Measurements from ENCODE around the gene LMNTD1.
"Not testable (repeated sequence)": the region's sequence is repeated elsewhere in the genome, so short reads cannot be mapped to it uniquely, and the experiment has no call there.

Gene LMNTD1, protein sequence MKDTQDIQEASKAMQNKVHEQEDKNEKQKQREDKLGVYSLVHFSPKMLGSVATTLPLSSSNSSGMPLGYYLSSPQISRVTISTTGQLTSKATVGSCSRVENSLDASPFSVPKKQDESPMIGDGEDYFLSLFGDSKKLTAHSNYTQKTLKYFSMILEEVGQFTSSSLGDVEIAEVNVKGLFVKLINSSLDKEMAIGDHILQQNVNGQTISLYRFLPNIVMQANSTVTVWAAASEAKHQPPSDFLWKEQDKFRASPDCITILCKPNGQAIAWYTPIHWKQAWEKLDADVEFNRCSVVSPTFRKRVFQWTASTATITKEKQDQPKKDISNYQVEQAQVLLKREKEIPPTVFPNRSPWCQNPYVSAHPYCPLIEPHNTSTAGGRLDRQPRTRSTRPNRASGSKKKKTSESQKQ

GRCh38 chr12:25553098-25553497 lies at the start of gene LMNTD1:
TSS of gene LMNTD1 (minus strand) at chr12:25553283. CDS start at chr12:25552959, 324 bp downstream.
- no peak for DNase-seq

GRCh38 chr12:25598956-25599355 lies 45.9 kb upstream of the LMNTD1 start:
- DNase-seq, result no peak

GRCh38 chr12:25595496-25595895 lies 42.4 kb upstream of the LMNTD1 start:
- not testable (repeated sequence) for DNase-seq

- DNase-seq, result no peak
Observed at GRCh38 chr12:25594376-25594775, 41.3 kb upstream of the LMNTD1 start.

DNA sequence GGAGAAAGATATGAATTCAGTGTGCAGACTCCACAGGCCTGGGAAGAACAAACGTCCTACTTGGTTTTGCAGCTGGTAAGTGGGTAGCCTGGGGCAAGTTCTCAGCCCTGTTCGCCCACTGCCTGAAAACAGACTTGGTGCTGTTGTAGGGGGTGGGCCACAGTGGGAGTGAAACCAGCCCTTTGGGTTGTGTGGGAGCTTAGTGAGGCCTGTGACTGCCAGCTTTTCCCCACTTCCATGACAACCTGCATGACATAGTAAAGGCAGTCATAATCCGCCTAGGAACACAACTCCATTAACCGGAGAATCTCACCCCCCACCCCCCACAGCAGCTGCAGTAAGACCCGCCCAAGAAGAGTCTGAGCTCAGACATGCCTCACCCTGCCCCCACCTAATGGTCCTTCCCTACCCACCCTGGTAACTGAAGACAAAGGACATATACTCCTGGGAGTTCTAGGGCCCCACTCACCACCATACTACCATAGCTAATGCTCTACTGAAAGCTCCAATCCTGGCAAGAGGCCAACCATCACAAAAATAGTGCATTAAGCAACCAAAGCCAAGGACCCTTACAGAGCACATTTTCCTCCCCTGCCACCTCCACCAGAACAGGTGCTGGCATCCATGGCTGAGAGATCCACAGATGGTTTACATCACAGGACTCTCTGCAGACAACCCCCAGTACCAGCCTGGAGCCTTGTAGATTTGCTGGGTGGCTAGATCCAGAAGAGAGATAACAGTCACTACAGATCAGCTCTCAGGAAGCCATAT lies 39.8 kb upstream of the LMNTD1 start:
- no peak for DNase-seq

- no peak for DNase-seq
Observed at GRCh38 chr12:25591144-25591543, 38.1 kb upstream of the LMNTD1 start.

DNA sequence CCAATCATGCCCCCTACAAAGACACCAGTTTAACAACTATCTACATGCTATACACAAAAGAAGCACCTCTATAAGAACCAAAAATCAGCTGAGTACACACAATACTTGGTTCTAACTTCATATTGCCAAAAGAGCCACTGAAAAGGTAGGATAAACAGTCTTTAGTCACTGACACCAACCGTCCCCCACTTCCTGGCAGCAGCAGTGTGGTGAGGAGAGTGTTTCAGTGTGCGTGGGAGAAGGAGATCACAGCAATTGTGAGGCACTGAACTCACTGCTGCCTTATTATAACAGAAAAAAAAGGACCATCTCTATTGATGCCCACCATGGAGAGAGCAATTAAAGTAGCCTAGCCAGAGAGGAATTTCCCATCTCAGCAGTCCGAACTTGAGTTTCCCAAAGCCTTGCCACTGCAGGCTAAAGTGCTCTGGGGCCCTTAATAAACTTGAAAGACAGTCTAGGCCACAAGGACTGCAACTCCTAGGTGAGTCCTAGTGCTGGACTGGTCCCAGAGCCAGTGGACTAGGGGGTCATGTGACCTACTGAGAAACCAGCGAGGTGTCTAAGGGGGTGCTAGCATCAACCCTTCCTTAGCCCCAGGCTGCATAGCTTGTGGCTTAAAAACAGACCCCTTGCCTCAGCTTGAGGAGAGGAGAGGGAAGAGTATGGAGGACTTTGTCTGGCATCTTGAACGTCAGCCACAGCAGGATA lies 37.1 kb upstream of the LMNTD1 start:
- no peak for DNase-seq

- no peak for DNase-seq
Observed at GRCh38 chr12:25587346-25587745, 34.3 kb upstream of the LMNTD1 start.

GRCh38 chr12:25585662-25586061 lies 32.6 kb upstream of the LMNTD1 start:
- DNase-seq, result no peak

- no peak for DNase-seq
Observed at GRCh38 chr12:25585021-25585523, 32.0 kb upstream of the LMNTD1 start.

- no peak for DNase-seq
Observed at GRCh38 chr12:25584596-25584995, 31.5 kb upstream of the LMNTD1 start.

GRCh38 chr12:25583545-25583944 lies 30.5 kb upstream of the LMNTD1 start:
- no peak for DNase-seq

DNA sequence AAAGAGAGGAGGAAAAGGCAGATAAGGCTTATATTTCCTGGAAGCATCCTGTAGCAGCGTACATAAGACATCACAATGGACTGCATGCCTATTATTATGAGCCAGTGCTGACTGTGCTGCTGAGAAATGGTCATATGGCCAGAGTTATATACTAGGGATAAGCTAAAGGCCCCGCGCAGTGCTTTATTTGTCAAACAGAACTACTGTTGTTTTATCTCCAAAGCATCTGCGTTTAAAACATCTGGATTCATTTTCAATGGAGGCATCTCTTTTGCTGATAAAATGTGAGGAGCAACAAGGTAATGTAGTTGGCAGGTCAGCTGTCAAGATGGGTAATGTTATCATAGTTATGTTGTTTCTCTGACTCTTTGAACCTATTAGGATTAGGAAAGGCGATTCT lies 28.0 kb upstream of the LMNTD1 start:
- DNase-seq, result no peak

DNA sequence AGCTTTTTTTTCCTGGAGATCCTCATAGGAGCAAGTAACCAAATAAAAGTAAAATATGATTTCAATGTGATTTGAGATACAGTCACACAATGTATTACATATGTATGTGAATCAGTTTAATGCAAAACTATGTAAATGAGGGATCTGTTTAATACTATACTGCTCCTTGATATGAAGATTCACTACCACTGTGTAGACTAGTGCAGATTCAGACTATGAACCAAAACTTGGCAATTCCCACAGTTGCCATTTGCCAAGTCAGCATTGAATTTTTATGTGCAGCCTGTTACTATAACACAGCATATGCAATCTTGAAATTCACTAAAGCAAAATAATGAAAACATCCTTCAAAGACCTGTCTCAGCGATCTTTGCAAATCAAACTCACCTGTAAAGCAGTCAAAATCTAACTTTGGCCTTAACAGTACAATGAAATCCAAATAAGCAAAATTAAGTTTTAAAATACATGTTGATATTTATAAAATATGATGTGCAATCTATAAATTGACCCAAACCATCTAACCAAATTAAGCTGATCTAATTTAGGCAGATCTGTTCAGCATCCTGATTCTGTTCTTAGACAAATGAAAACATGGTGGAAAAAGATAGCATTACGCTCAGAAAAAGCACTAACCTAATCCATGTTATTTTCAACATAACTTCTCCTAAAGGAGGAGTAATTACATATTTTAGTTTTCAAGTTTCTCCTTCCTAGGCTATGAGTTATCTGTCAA lies 25.5 kb upstream of the LMNTD1 start:
- no peak for DNase-seq

DNA sequence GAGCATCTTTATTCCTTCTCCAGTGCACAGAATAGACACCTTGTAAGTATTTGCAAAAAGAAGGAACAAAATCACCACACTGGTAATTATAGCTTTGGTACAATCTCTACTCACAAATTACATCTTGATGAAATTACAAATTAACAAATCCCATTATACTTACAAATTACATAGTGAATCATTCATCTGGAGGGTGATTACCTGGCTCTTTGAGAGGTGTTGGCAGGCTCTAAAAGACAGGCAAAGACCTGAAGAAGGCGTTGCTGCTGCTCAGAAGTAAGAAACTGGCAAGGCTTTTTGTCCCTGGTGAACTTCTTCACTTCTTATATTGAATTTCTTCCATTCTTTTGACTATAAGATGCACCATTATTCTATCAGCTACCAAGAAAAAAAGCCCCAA lies 21.7 kb upstream of the LMNTD1 start:
- no peak for DNase-seq

- no peak for DNase-seq
Observed at GRCh38 chr12:25573346-25573745, 20.3 kb upstream of the LMNTD1 start.

DNA sequence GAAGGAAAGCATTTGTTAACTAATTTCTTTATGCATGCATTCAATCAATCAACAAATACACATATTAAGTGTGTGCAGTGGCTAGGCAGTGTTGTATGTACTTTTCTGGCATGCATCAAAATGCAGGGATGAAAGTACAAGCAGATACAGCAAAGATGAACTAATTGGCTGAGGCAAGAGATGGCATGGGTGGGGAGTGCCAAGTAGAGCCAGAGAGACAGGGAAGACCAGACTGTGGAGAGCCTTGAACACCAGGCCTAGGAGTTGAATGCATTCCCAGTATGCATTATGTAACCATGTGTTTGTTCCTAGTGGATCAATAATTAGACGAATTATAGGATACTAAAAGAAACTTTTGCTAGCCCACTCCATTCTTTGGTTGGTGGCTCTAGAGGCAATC lies 17.3 kb upstream of the LMNTD1 start:
- no peak for DNase-seq

GRCh38 chr12:25566202-25566949 lies 13.3 kb upstream of the LMNTD1 start:
- DNase-seq, result no peak

DNA sequence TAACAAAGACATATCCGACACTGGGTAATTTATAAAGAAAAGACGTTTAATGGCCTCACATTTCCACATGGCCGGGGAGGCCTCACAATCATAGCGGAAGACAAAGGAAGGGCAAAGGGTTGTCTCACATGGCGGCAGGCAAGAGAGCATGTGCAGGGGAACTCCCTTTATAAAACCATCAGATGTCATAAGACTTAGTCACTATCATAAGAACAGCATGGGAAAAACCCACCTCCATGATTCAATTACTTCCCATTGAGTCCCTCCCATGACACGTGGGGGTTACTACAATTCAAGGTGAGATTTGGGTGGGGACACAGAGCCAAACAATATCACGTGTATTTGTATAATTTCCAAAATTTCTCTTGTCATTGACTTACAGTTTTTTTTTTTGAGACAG lies 5.5 kb upstream of the LMNTD1 start:
- DNase-seq, result no peak

DNA sequence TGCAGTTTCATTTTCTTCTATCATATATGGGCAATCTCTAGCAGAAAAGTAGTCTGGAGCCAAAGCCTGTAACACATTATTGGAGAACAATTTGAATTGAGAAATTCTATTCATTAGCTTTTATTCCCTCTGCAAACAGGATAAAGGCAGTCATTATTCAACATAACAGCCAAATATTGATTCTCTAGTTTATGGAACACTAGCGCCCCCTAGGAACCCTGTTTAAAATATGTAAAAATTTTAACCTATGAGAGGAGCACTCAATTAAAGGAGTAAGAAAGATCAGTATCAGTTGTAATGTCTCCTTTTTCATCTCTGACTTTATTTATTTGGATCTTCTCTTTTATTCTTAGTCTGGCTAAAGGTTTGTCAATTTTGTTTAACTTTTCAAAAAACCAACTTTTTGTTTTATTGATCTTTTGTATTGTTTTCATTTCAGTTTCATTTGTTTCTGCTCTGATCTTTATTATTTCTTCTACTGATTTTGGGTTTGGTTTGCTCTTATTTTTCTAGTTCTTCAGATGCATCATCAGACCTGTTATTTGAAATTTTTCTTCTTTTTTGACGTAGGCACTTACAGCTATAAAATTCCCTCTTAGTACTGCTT lies 4.8 kb upstream of the LMNTD1 start:
- DNase-seq, result no peak

DNA sequence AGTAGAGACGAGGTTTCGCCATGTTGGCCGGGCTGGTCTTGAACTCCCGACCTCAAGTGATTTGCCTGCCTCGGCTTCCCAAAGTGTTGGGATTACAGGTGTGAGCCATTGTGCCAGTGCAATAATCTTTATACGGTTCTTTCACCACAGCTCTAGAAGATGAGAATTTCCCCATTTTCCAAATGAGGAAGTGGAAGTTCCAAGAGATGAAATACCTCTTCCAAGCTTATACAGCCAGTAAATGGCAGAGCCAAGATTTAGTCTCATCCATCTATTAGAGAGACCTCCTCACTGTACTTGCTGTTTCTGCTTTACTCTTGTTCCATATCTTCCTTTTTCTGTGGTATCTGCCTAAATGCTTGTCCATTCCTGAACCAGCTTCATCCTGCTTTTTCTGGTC lies 3.1 kb upstream of the LMNTD1 start:
- no peak for DNase-seq

- no peak for DNase-seq
Observed at GRCh38 chr12:25552681-25553080, 402 bp downstream of the LMNTD1 start.

All from DMS 273 treated with DMSO at 0.1 percent for 48 hours (cell line).